Fibroblast of lung (primary cell): ENCODE data around the gene CDIPT. TPM values are rescaled to one million over a fixed set of nuclear protein-coding genes. Genes with fewer than 3 reads are reported as not detected.
"Not testable (repeated sequence)": the region's sequence is repeated elsewhere in the genome, so short reads cannot be mapped to it uniquely, and the experiment has no call there.

Experiments
- DNase-seq, 2 donors: peaks; one replicate each; pipeline versions ENCODE4 v3.0.0 to v3.0.0-alpha.2; 2010; ENCODE audit warnings: low read depth in 2 of 2
- H2AFZ ChIP-seq: 2 replicates; pipeline ENCODE4 v1.5.1; 2012; ENCODE audit warnings: low read length, control low read depth, inconsistent platforms
- H3K27ac ChIP-seq: 2 replicates; pipeline ENCODE4 v1.5.1; 2011; ENCODE audit warnings: low read length, control low read depth; ENCODE audit not compliant: insufficient read depth
- H3K27me3 ChIP-seq: 2 replicates; pipeline ENCODE4 v1.5.1; 2011; ENCODE audit warnings: mild to moderate bottlenecking, low read length; ENCODE audit not compliant: control insufficient read depth, insufficient read depth
- H3K36me3 ChIP-seq: 2 replicates; pipeline ENCODE4 v1.5.1; 2011; ENCODE audit warnings: low read length; ENCODE audit not compliant: control insufficient read depth, insufficient read depth
- H3K4me1 ChIP-seq: 2 replicates; pipeline ENCODE4 v1.5.1; 2011; ENCODE audit warnings: low read length; ENCODE audit not compliant: control insufficient read depth, insufficient read depth; ENCODE audit errors: extremely low read depth
- H3K4me2 ChIP-seq: 2 replicates; pipeline ENCODE4 v1.5.1; 2011; ENCODE audit warnings: low read length, control low read depth; ENCODE audit not compliant: insufficient read depth; ENCODE audit errors: extremely low read depth
- H3K4me3 ChIP-seq, 4 experiments: fragments of 200-600 bp in 1 of 4; sonication (generic) in 1 of 4; replicated peaks in 1 of 4; 2 replicates each; pipeline ENCODE4 v1.5.1; 2011 to 2016; ENCODE audit warnings: low read length in 4 of 4, low read depth in 3 of 4, mild to moderate bottlenecking in 3 of 4, control low read depth in 2 of 4, inconsistent platforms in 1 of 4, mixed read lengths in 1 of 4; ENCODE audit not compliant: insufficient read depth in 1 of 4; ENCODE audit errors: control extremely low read depth in 1 of 4
- H3K79me2 ChIP-seq: 2 replicates; pipeline ENCODE4 v1.5.1; 2012; ENCODE audit warnings: mild to moderate bottlenecking, low read length, inconsistent platforms; ENCODE audit not compliant: control insufficient read depth, insufficient read depth
- H3K9ac ChIP-seq: 2 replicates; pipeline ENCODE4 v1.5.1; 2011; ENCODE audit warnings: mild to moderate bottlenecking, low read length, control low read depth; ENCODE audit not compliant: insufficient read depth
- H3K9me3 ChIP-seq: 2 replicates; pipeline ENCODE4 v1.5.1; 2012; ENCODE audit warnings: low read depth, low read length; ENCODE audit not compliant: control insufficient read depth, insufficient read depth
- H4K20me1 ChIP-seq: 2 replicates; pipeline ENCODE4 v1.5.1; 2011; ENCODE audit warnings: low read length; ENCODE audit not compliant: control insufficient read depth, insufficient read depth; ENCODE audit errors: extremely low read depth
- EZH2 ChIP-seq: IDR thresholded peaks from 2 replicates; pipeline ENCODE4 v1.5.1; 2012; ENCODE audit warnings: low read length, control low read depth, mild to moderate bottlenecking; ENCODE audit errors: missing control alignments
- polyA plus RNA-seq, 2 donors: library from polyadenylated mRNA; depleted of rRNA in 1 of 2; stranded (reverse) in 1 of 2; unstranded in 1 of 2; fragments of >200 nt; gene quantifications; 2 replicates each; pipeline ENCODE4 v1.2.1, GENCODE V29; 2011 to 2012; ENCODE audit warnings: missing spikeins in 1 of 2
- total RNA-seq: library from RNA; depleted of rRNA; stranded (reverse); fragments of >200 nt; gene quantifications from 2 replicates; pipeline ENCODE4 v1.2.1, GENCODE V29; 2014
- TF ChIP-seq, protein P1 (sequence below), 2 donors: IDR thresholded peaks in 1 of 2; conservative IDR thresholded peaks in 1 of 2; 1 replicate in 1 of 2; 2 replicates in 1 of 2; pipeline ENCODE4 v1.5.1; 2011 to 2012; ENCODE audit warnings: low read length in 2 of 2, control low read depth in 1 of 2, inconsistent platforms in 1 of 2, low read depth in 1 of 2, mild to moderate bottlenecking in 1 of 2

Gene CDIPT
- total and polyA plus RNA-seq, 2 donors (not counting 1 experiment from before 2014, with no cell fraction given): 84.9 to 99.6 TPM

DNA sequence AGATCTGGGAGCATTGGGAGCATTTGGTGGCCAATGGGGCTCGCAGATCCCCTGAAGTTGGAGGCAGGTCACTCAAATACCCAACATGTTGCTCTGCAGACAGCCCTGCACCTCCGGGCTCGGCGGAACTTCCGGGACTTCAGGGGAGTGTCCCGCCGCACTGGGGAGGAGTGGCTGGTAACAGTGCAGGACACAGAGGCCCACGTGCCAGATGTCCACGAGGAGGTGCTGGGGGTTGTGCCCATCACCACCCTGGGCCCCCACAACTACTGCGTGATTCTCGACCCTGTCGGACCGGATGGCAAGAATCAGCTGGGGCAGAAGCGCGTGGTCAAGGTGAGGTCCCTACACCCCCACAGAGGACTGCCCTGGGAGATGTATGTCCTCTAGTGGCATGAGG lies 26.4 kb downstream of the CDIPT start:
- Histone ChIP-seq H3K9ac (no peak overlapping the region), H2AFZ (no peak overlapping the region)

GRCh38 chr16:29835926-29836325 lies 27.1 kb downstream of the CDIPT start:
- H3K4me2 ChIP-seq: no peak overlapping the region
- no peak overlapping the region for H2AFZ ChIP-seq
- peaks cover 9% of the 10 kb centered on the region for H3K79me2 ChIP-seq
- DNase-seq: no peak
- no peak overlapping the region for H3K9ac ChIP-seq
- no peaks in the 10 kb centered on the region for H3K27me3 ChIP-seq
- H3K4me1 ChIP-seq: no peaks in the 10 kb centered on the region
- H4K20me1 ChIP-seq: no peaks in the 10 kb centered on the region
- H3K27ac ChIP-seq: no peak overlapping the region
- H3K36me3 ChIP-seq: peaks cover 39% of the 10 kb centered on the region
- H3K9me3 ChIP-seq: no peaks in the 10 kb centered on the region
- no peak overlapping the region for H3K4me3 ChIP-seq
- TF ChIP-seq, protein P1, sequence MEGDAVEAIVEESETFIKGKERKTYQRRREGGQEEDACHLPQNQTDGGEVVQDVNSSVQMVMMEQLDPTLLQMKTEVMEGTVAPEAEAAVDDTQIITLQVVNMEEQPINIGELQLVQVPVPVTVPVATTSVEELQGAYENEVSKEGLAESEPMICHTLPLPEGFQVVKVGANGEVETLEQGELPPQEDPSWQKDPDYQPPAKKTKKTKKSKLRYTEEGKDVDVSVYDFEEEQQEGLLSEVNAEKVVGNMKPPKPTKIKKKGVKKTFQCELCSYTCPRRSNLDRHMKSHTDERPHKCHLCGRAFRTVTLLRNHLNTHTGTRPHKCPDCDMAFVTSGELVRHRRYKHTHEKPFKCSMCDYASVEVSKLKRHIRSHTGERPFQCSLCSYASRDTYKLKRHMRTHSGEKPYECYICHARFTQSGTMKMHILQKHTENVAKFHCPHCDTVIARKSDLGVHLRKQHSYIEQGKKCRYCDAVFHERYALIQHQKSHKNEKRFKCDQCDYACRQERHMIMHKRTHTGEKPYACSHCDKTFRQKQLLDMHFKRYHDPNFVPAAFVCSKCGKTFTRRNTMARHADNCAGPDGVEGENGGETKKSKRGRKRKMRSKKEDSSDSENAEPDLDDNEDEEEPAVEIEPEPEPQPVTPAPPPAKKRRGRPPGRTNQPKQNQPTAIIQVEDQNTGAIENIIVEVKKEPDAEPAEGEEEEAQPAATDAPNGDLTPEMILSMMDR (conservative IDR thresholded peaks at IDR 0.05 in 1 of 2, IDR thresholded peaks at IDR 0.05 in 1 of 2; ENCODE audit: low read depth in 1 of 2, low read length in 2 of 2): no peak
- no peak for TF ChIP-seq EZH2

More for the DNA sequence above, 26.4 kb downstream of the CDIPT start:
- Histone ChIP-seq H3K36me3 (peaks cover 45% of the 10 kb centered on the region), H3K79me2 (peaks cover 5% of the 10 kb centered on the region), H4K20me1 (no peaks in the 10 kb centered on the region), H3K4me2 (no peak overlapping the region), H3K27me3 (no peaks in the 10 kb centered on the region), H3K9me3 (no peaks in the 10 kb centered on the region), H3K4me1 (no peaks in the 10 kb centered on the region), H3K27ac (no peak overlapping the region), H3K4me3 (no peak overlapping the region)
- DNase-seq: no peak
- no peak for TF ChIP-seq EZH2
- TF ChIP-seq, protein P1 (conservative IDR thresholded peaks at IDR 0.05 in 1 of 2, IDR thresholded peaks at IDR 0.05 in 1 of 2; ENCODE audit: low read depth in 1 of 2, low read length in 2 of 2): no peak

- TF ChIP-seq, protein P1 (conservative IDR thresholded peaks at IDR 0.05 in 1 of 2, IDR thresholded peaks at IDR 0.05 in 1 of 2; ENCODE audit: low read depth in 1 of 2, low read length in 2 of 2): no peak
- TF ChIP-seq EZH2: no peak
- no peak overlapping the region for H2AFZ ChIP-seq
- peaks cover 28% of the 10 kb centered on the region for H3K79me2 ChIP-seq
- H3K4me1 ChIP-seq: no peaks in the 10 kb centered on the region
- peaks cover 40% of the 10 kb centered on the region for H3K36me3 ChIP-seq
- no peak overlapping the region for H3K4me2 ChIP-seq
- H3K27ac ChIP-seq: no peak overlapping the region
- no peak overlapping the region for H3K9ac ChIP-seq
- no peaks in the 10 kb centered on the region for H3K27me3 ChIP-seq
- H4K20me1 ChIP-seq: no peaks in the 10 kb centered on the region
- no peaks in the 10 kb centered on the region for H3K9me3 ChIP-seq
- no peak overlapping the region for H3K4me3 ChIP-seq
- no peak for DNase-seq
Measured at GRCh38 chr16:29834079-29834478, 28.9 kb downstream of the CDIPT start.

DNA sequence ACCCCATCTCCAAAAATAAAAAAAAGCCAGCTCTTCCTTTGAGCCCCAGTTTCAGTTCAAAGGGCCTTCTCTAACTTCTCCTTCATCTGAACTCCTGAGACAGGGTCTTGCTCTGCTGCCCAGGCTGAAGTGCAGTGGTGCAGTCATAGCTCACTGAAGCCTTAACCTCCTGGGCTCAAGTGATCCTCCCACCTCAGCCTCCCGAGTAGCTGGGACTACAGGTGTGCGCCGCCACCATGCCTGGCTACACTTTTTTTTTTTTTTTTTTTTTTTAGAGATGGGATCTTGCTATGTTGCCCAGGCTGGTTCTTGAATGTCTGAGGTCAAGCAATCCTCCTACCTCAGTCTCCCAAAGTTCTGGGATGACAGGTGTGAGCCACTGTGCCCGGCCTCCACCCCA lies 29.8 kb downstream of the CDIPT start:
- peaks cover 40% of the 10 kb centered on the region for H3K36me3 ChIP-seq
- H3K4me2 ChIP-seq, H3K4me1 ChIP-seq, H3K27me3 ChIP-seq, H3K9ac ChIP-seq, DNase-seq, H2AFZ ChIP-seq, H4K20me1 ChIP-seq, H3K9me3 ChIP-seq, H3K4me3 ChIP-seq, H3K27ac ChIP-seq: not testable (repeated sequence)
- peaks cover 36% of the 10 kb centered on the region for H3K79me2 ChIP-seq
